Mesodermal cell (in vitro differentiated cells): ENCODE data around the gene GAB2.

ENCODE experiments used
- H3K27ac ChIP-seq: 2 replicates; pipeline ENCODE4 v1.7.0; 2013; ENCODE audit warnings: mild to moderate bottlenecking, low read depth, low read length, moderate library complexity; ENCODE audit not compliant: severe bottlenecking
- H3K36me3 ChIP-seq: 2 replicates; pipeline ENCODE4 v1.7.1; 2013; ENCODE audit warnings: mild to moderate bottlenecking, low read length, moderate library complexity; ENCODE audit not compliant: control insufficient read depth, insufficient read depth
- H3K4me1 ChIP-seq: one replicate; pipeline ENCODE4 v1.7.1; 2013; ENCODE audit warnings: mild to moderate bottlenecking, low read length; ENCODE audit not compliant: insufficient read depth, control insufficient read depth, poor library complexity, severe bottlenecking
- H3K4me3 ChIP-seq: 2 replicates; pipeline ENCODE4 v1.7.0; 2013; ENCODE audit warnings: low read length, control low read depth, mild to moderate bottlenecking; ENCODE audit not compliant: insufficient read depth, poor library complexity, severe bottlenecking; ENCODE audit errors: extremely low read depth
- H3K9me3 ChIP-seq: 2 replicates; pipeline ENCODE4 v1.7.1; 2013; ENCODE audit warnings: mild to moderate bottlenecking, low read length, moderate library complexity; ENCODE audit not compliant: control insufficient read depth
- WGBS, 2 experiments: methylation state at CpG; one replicate each; pipeline ENCODE4 v1.1.5; 2013; ENCODE audit warnings: missing lambda C conversion rate in 2 of 2; ENCODE audit not compliant: insufficient coverage in 2 of 2; 5-methylcytosine and 5-hydroxymethylcytosine counted together

GAB2 gene

GRCh38 chr11:78205256-78205655 lies 212.4 kb downstream of the GAB2 start:
- H3K4me1 ChIP-seq = peaks cover 19% of the 10 kb centered on the region
- 93% methylated on average over 3 of the region's 4 CpGs for WGBS, 2 experiments
- no peak overlapping the region for H3K4me3 ChIP-seq
- peaks cover 74% of the 10 kb centered on the region for H3K36me3 ChIP-seq
- no peak overlapping the region for H3K27ac ChIP-seq
- H3K9me3 ChIP-seq = no peaks in the 10 kb centered on the region

- H3K36me3 ChIP-seq = peaks cover 76% of the 10 kb centered on the region
- 96 to 99% methylated on average over 5 to 9 of the region's 10 CpGs for WGBS, 2 experiments
- H3K27ac ChIP-seq = no peak overlapping the region
- H3K9me3 ChIP-seq = no peaks in the 10 kb centered on the region
- H3K4me3 ChIP-seq = no peak overlapping the region
- peaks cover 17% of the 10 kb centered on the region for H3K4me1 ChIP-seq
These were observed 214.4 kb downstream of the GAB2 start for GRCh38 chr11:78203184-78203583.

DNA sequence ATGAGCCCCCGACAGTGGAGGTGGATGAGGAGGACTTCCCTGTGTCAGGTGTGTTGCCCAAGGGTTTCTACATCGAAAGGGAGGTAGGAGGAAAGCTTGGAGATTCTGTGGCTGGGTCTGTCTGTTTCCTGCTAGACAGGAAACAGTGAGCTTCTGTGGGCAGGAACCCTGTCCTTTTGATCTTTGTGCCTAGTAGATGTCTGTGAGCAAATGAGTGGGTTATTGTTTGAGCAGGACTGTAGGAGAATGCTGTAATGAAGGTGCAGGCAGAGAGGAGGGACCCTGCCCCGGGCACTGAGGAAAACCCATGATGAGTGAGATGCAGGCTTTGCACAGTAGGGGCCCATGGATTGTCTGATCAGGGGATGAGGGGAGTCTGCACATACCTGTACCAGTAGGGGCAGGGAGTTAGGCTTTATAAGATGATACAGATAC lies 214.9 kb downstream of the GAB2 start:
- no peak overlapping the region for H3K4me3 ChIP-seq
- H3K9me3 ChIP-seq = no peaks in the 10 kb centered on the region
- no peak overlapping the region for H3K27ac ChIP-seq
- WGBS, 2 experiments = 89 to 96% methylated on average over 3 of the region's 3 CpGs
- peaks cover 79% of the 10 kb centered on the region for H3K36me3 ChIP-seq
- peaks cover 13% of the 10 kb centered on the region for H3K4me1 ChIP-seq

DNA sequence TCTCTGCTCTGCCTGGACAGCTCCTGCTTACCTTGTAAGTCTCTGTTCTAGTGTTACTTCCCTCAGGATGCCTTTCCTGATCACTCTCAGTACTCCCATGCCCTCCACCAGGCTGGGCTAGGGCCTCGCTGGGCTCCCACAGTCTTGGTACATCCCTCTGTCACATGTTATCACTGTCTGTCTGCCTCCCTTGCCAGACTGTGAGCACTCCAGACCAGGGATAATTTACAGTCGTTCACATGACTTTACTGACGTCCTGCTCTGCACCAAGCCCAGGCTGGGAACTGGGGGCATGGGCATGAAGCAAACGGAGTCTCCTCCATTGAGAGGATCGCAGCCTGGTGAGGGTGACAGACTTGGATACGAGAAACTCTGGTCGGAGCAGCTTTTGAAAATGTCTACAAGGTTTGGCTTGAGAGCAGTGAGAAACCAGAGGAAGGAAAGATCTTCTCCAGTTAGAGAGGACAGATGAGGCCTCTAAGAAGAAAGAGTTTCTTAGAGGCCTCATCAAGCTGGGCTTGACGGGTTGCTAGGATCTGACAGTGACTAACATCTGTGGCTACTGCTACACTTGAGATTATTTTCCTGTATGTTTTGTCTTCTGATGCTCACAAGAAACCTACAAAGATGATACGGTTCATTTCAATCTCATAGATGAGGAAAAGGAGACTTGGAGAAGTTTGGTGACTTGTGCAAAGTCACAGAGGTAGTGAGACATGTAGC lies 216.4 kb downstream of the GAB2 start:
- no peak overlapping the region for H3K27ac ChIP-seq
- H3K4me1 ChIP-seq = peaks cover 8% of the 10 kb centered on the region
- H3K36me3 ChIP-seq = peaks cover 79% of the 10 kb centered on the region
- H3K4me3 ChIP-seq = no peak overlapping the region
- 87 to 90% methylated on average over 8 to 9 of the region's 9 CpGs for WGBS, 2 experiments
- H3K9me3 ChIP-seq = no peaks in the 10 kb centered on the region

- 90 to 94% methylated on average over 11 to 13 of the region's 13 CpGs for WGBS, 2 experiments
- Histone ChIP-seq H3K36me3 (peaks cover 74% of the 10 kb centered on the region), H3K4me1 (peaks cover 8% of the 10 kb centered on the region), H3K4me3 (no peak overlapping the region), H3K27ac (no peak overlapping the region), H3K9me3 (no peaks in the 10 kb centered on the region)
These were observed 217.1 kb downstream of the GAB2 start for GRCh38 chr11:78200553-78200952.

- Histone ChIP-seq H3K36me3 (peaks cover 72% of the 10 kb centered on the region), H3K27ac (no peak overlapping the region), H3K4me3 (no peak overlapping the region), H3K4me1 (peaks cover 8% of the 10 kb centered on the region), H3K9me3 (no peaks in the 10 kb centered on the region)
- WGBS, 2 experiments = 94 to 100% methylated on average over 1 to 4 of the region's 4 CpGs
These were observed 217.6 kb downstream of the GAB2 start for GRCh38 chr11:78200061-78200460.

DNA sequence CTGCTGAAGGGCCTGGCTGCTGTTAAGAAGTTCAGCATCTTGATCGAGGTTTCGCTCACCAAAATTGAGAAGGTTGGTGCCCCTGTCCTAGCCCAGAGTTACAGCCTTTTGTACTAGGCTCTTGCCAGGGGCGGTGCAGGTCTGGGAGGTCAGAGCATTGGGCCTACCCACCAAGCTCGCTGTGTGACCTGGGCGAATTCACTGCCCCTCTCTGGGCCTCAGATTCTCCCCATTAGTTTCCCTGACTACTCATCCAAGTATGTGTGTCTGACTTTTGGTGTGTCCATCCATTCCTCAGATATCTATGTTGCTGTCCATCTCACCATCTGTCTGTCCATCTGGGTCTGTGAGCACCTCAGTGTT lies 218.0 kb downstream of the GAB2 start:
- WGBS, 2 experiments = 92 to 94% methylated on average over 4 to 5 of the region's 5 CpGs
- H3K27ac ChIP-seq = no peak overlapping the region
- H3K4me3 ChIP-seq = no peak overlapping the region
- peaks cover 68% of the 10 kb centered on the region for H3K36me3 ChIP-seq
- no peaks in the 10 kb centered on the region for H3K9me3 ChIP-seq
- H3K4me1 ChIP-seq = peaks cover 8% of the 10 kb centered on the region

GRCh38 chr11:78199015-78199652 lies 218.5 kb downstream of the GAB2 start:
- peaks cover 8% of the 10 kb centered on the region for H3K4me1 ChIP-seq
- WGBS, 2 experiments = 86 to 96% methylated on average over 4 to 5 of the region's 6 CpGs
- no peaks in the 10 kb centered on the region for H3K9me3 ChIP-seq
- H3K36me3 ChIP-seq = peaks cover 63% of the 10 kb centered on the region
- no peak overlapping the region for H3K27ac ChIP-seq
- no peak overlapping the region for H3K4me3 ChIP-seq

DNA sequence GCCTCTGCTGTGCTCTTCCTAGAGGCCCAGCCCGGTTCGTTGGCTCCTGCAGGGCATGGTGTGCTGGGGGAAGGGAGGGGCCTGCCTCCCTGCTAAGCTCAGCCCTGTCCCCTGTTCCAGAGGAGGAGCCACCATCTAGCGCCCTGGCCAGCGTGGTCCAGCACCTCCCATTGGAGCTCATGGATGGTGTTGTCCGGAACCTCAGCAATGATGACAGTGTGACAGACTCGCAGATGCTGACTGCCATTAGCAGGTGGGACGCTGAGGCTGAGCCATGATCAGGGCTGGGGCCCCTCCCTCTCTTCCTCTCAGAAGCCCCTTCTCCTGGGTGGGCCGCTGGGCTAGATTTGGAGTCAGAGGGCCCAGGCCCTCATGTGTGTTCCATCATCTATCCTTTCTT lies 219.8 kb downstream of the GAB2 start:
- 89 to 97% methylated on average over 7 of the region's 8 CpGs for WGBS, 2 experiments

GRCh38 chr11:78196661-78197091 lies 220.9 kb downstream of the GAB2 start:
- no peak overlapping the region for H3K27ac ChIP-seq
- peaks cover 49% of the 10 kb centered on the region for H3K36me3 ChIP-seq
- H3K4me1 ChIP-seq = no peaks in the 10 kb centered on the region
- WGBS, 2 experiments = 95 to 96% methylated on average over 35 to 40 of the region's 40 CpGs
- H3K9me3 ChIP-seq = no peaks in the 10 kb centered on the region
- H3K4me3 ChIP-seq = no peak overlapping the region

More for the DNA sequence above, 219.8 kb downstream of the GAB2 start:
- H3K9me3 ChIP-seq = no peaks in the 10 kb centered on the region
- H3K36me3 ChIP-seq = peaks cover 60% of the 10 kb centered on the region
- H3K4me3 ChIP-seq = no peak overlapping the region
- H3K4me1 ChIP-seq = peaks cover 8% of the 10 kb centered on the region
- no peak overlapping the region for H3K27ac ChIP-seq
